ENCODE results near the gene DAB1. TPM values are rescaled to one million over a fixed set of nuclear protein-coding genes. Genes with fewer than 3 reads are reported as not detected.

The DAB1 gene
- total RNA-seq, 1 experiment from 2014 or later: not detected

- TF ChIP-seq, protein P1, sequence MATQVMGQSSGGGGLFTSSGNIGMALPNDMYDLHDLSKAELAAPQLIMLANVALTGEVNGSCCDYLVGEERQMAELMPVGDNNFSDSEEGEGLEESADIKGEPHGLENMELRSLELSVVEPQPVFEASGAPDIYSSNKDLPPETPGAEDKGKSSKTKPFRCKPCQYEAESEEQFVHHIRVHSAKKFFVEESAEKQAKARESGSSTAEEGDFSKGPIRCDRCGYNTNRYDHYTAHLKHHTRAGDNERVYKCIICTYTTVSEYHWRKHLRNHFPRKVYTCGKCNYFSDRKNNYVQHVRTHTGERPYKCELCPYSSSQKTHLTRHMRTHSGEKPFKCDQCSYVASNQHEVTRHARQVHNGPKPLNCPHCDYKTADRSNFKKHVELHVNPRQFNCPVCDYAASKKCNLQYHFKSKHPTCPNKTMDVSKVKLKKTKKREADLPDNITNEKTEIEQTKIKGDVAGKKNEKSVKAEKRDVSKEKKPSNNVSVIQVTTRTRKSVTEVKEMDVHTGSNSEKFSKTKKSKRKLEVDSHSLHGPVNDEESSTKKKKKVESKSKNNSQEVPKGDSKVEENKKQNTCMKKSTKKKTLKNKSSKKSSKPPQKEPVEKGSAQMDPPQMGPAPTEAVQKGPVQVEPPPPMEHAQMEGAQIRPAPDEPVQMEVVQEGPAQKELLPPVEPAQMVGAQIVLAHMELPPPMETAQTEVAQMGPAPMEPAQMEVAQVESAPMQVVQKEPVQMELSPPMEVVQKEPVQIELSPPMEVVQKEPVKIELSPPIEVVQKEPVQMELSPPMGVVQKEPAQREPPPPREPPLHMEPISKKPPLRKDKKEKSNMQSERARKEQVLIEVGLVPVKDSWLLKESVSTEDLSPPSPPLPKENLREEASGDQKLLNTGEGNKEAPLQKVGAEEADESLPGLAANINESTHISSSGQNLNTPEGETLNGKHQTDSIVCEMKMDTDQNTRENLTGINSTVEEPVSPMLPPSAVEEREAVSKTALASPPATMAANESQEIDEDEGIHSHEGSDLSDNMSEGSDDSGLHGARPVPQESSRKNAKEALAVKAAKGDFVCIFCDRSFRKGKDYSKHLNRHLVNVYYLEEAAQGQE (IDR thresholded peaks at IDR 0.05; ENCODE audit: low read depth): no peak
- TF ChIP-seq RAD21 (IDR thresholded peaks at IDR 0.05; ENCODE audit: low read depth): no peak
- no peak for TF ChIP-seq CEBPB (IDR thresholded peaks at IDR 0.05; ENCODE audit: low read depth)
- TF ChIP-seq SRF (IDR thresholded peaks at IDR 0.05; ENCODE audit: low read depth): no peak
- TF ChIP-seq ZBTB33 (IDR thresholded peaks at IDR 0.05; ENCODE audit: extremely low read depth, insufficient replicate concordance, low read length): no peak
- no peak for TF ChIP-seq YY1 (IDR thresholded peaks at IDR 0.05; ENCODE audit: extremely low read depth, insufficient replicate concordance, low read depth, low read length)
- no peak for TF ChIP-seq ZFX (IDR thresholded peaks at IDR 0.05)
Measured at GRCh38 chr1:57378534-57378933, 45.3 kb downstream of the DAB1 start (continued).

DNA sequence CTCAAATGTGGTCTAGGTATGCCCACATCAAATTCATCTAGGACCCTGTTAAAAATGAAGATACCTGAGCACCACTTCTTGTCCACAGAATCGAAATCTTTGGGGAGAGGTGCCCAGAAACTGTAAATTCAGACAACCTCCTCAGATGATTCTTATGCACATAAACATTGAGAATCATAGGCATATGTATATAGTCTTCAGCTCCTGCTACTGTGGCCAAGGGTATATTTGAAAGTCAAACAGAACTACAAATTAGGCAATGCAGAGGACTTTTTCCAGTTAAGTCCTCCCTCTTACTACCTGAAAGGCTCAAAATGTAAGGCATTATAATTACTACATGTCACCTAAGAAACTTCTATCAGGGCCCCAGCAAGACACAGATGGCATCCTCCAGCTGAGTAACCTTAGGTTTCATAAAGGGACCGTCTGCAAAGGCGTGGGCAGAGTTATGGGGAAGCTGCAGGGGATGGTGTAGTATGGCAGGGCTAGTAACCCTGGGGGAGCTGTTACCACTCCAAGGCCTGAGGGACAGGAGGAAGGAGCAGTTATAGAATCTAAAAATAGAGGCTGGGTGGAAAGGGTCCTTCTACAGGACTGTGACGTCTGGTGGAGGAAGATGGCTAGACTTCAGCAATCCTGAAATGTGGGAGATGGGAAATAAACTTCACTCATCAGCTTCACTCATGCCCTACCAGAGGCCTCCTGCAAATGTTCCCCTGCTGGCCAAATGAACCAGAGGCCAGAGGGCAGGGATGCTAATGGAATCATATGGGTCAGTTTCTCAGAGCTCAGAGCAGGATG, 46.3 kb downstream of the DAB1 start:
- no peaks in the 10 kb centered on the region for H3K79me2 ChIP-seq (ENCODE audit: insufficient read depth, low read length)
- CTCF ChIA-PET: no interaction called here
- no peak overlapping the region for H3K4me2 ChIP-seq (ENCODE audit: low read length)
- POLR2A ChIA-PET: no interaction called here
- H4K20me1 ChIP-seq (ENCODE audit: insufficient read depth): no peaks in the 10 kb centered on the region
- H3K9me2 ChIP-seq (ENCODE audit: insufficient read depth): no peaks in the 10 kb centered on the region
- H3K4me1 ChIP-seq (ENCODE audit: control insufficient read depth in 1 of 2, insufficient read depth in 2 of 2, low read length in 2 of 2): no peaks in the 10 kb centered on the region
- no peak overlapping the region for H3K27ac ChIP-seq (ENCODE audit: low read depth, low read length)
- no peaks in the 10 kb centered on the region for H3K36me3 ChIP-seq (ENCODE audit: control insufficient read depth in 1 of 2, insufficient read depth in 2 of 2, low read length in 2 of 2)
- no peak overlapping the region for H3K9ac ChIP-seq (ENCODE audit: low read length)
- RAD21 ChIA-PET (ENCODE audit: low non-redundant PET in 1 of 2, low total read pairs in 2 of 2, uncharacterized antibody in 2 of 2, unreplicated experiment in 2 of 2): no interaction called here
- H3K9me3 ChIP-seq (ENCODE audit: control insufficient read depth in 1 of 2, insufficient read depth in 1 of 2, low read depth in 1 of 2, low read length in 2 of 2): no peaks in the 10 kb centered on the region; a peak in 1 of 4 replicates
- no peak for TF ChIP-seq ZNF274 (IDR thresholded peaks at IDR 0.05; ENCODE audit: low read depth, low read length)
- no peak for TF ChIP-seq SRF (IDR thresholded peaks at IDR 0.05; ENCODE audit: low read depth)
- no peak overlapping the region for H3K4me3 ChIP-seq (replicated peaks in 1 of 2; ENCODE audit: low read depth in 1 of 2, low read length in 2 of 2)
- DNase-seq (ENCODE audit: low read depth, low spot score) (no peak), ATAC-seq (no peak)
- no peak overlapping the region for H2AFZ ChIP-seq (ENCODE audit: low read depth, low read length, poor library complexity, severe bottlenecking)
- intact Hi-C loops (cut with micrococcal nuclease): no loop called here
- BruUV-seq (replicated peaks): no TSS peak
- no peaks in the 10 kb centered on the region for H3K27me3 ChIP-seq (ENCODE audit: insufficient read depth, low read length)

Measured in HCT116 (cell line).